A673 (cell line): ENCODE data around the gene SAMD14. TPM values are rescaled to one million over a fixed set of nuclear protein-coding genes. Genes with fewer than 3 reads are reported as not detected.

Experiments
- BruUV-seq: library from RNA; stranded (reverse); fragments of 400-500 nt; replicated peaks from 2 replicates; lab custom pipeline; 2021; lab: Mats Ljungman, UMichigan
- CTCF ChIA-PET: fragments of 300-600 bp; sonication (Branson Sonifier 250); formaldehyde crosslinking; loops from one replicate; lab custom pipeline; 2022; ENCODE audit warnings: antibody characterized with exemption; lab: Charles Lee
- POLR2A ChIA-PET: fragments of 300-600 bp; sonication (Branson Sonifier 250); formaldehyde crosslinking; loops from one replicate; lab custom pipeline; 2022; ENCODE audit warnings: antibody characterized with exemption; ENCODE audit not compliant: low non-redundant PET; lab: Charles Lee
- DNase-seq: peaks from one replicate; pipeline ENCODE4 v3.0.0-alpha.2; 2015; ENCODE audit warnings: low spot score
- H3K27ac ChIP-seq: fragments of 200-600 bp; sonication (generic); 2 replicates; pipeline ENCODE4 v1.5.1; 2016; ENCODE audit warnings: mixed run types, low read depth, mild to moderate bottlenecking, mixed read lengths, antibody characterized with exemption, low read length; ENCODE audit not compliant: poor library complexity, severe bottlenecking
- H3K27me3 ChIP-seq: fragments of 200-600 bp; sonication (generic); replicated peaks from 2 replicates; pipeline ENCODE4 v1.6.1; 2017; ENCODE audit warnings: mixed run types, low read depth, mild to moderate bottlenecking, mixed read lengths, antibody characterized with exemption, low read length; ENCODE audit not compliant: insufficient read depth, poor library complexity
- H3K36me3 ChIP-seq: fragments of 200-600 bp; sonication (generic); 2 replicates; pipeline ENCODE4 v1.6.1; 2016; ENCODE audit warnings: mixed run types, mild to moderate bottlenecking, mixed read lengths, antibody characterized with exemption, low read length; ENCODE audit not compliant: insufficient read depth, poor library complexity, severe bottlenecking
- H3K4me1 ChIP-seq: fragments of 200-600 bp; sonication (generic); 2 replicates; pipeline ENCODE4 v1.6.1; 2017; ENCODE audit warnings: mixed run types, mild to moderate bottlenecking, mixed read lengths, antibody characterized with exemption, low read length; ENCODE audit not compliant: insufficient read depth, poor library complexity, severe bottlenecking
- H3K4me3 ChIP-seq: fragments of 200-600 bp; sonication (generic); 2 replicates; pipeline ENCODE4 v1.5.1; 2016; ENCODE audit warnings: low read depth, mixed run types, mild to moderate bottlenecking, mixed read lengths, low read length; ENCODE audit not compliant: poor library complexity, severe bottlenecking
- H3K9me3 ChIP-seq: fragments of 200-600 bp; sonication (generic); 2 replicates; pipeline ENCODE4 v1.6.1; 2016; ENCODE audit warnings: mixed run types, low read depth, mild to moderate bottlenecking, mixed read lengths, antibody characterized with exemption, low read length; ENCODE audit not compliant: poor library complexity, severe bottlenecking
- CTCF ChIP-seq: fragments of 300-800, 200-600 bp; sonication (generic); conservative IDR thresholded peaks from 2 replicates; pipeline ENCODE4 v1.5.1; 2017; ENCODE audit warnings: low read depth, mild to moderate bottlenecking, antibody characterized with exemption, low read length, moderate library complexity, mixed read lengths
- EZH2 ChIP-seq: fragments of 200-600 bp; sonication (generic); IDR thresholded peaks from 2 replicates; pipeline ENCODE4 v1.6.1; 2017; ENCODE audit warnings: borderline replicate concordance, low read depth, mild to moderate bottlenecking, mixed read lengths, antibody characterized with exemption, low read length; ENCODE audit not compliant: poor library complexity, severe bottlenecking
- intact Hi-C: fragments of 100-400 bp; cut with micrococcal nuclease; formaldehyde crosslinking; loops from one replicate; pipeline ENCODE4 v1.10.0; 2022; ENCODE audit not compliant: unreplicated experiment
- total RNA-seq: library from RNA; stranded (reverse); gene quantifications from 2 replicates; pipeline ENCODE4 v1.2.3, GENCODE V29; 2021

SAMD14 gene
- total RNA-seq, 1 experiment from 2014 or later = 45.0 TPM

- Histone ChIP-seq H3K9me3 (no peaks in the 10 kb centered on the region), H3K27ac (peak overlapping the region; percentile 86), H3K4me3 (peak overlapping the region; percentile 82), H3K4me1 (peaks cover 32% of the 10 kb centered on the region), H3K27me3 (no peaks in the 10 kb centered on the region), H3K36me3 (peaks cover 9% of the 10 kb centered on the region)
- no TSS peak for BruUV-seq
- POLR2A ChIA-PET = no interaction called here
- CTCF ChIA-PET = interaction anchor here (0.9 kb wide), 2 partner anchors 26 to 51 kb away, joined by 3 read pairs; no protein-coding TSS in a partner anchor
- intact Hi-C loops = no loop called here
- peak; percentile 74 for DNase-seq
- TF ChIP-seq EZH2 (no peak), CTCF (0 out of 2 replicates have a peak, but pooled peaks have one; percentile 14)
Observed at GRCh38 chr17:50149417-50150353, 19.7 kb upstream of the SAMD14 start.

GRCh38 chr17:50149091-50149416, 19.1 kb upstream of the SAMD14 start:
- intact Hi-C loops = no loop called here
- H3K9me3 ChIP-seq = no peaks in the 10 kb centered on the region
- H3K4me1 ChIP-seq = peaks cover 32% of the 10 kb centered on the region
- CTCF ChIA-PET = no interaction called here
- no peak for TF ChIP-seq EZH2
- TF ChIP-seq CTCF = no peak
- peak overlapping the region; percentile 82 for H3K4me3 ChIP-seq
- H3K36me3 ChIP-seq = peaks cover 15% of the 10 kb centered on the region
- BruUV-seq = no TSS peak
- peak overlapping the region; percentile 86 for H3K27ac ChIP-seq
- POLR2A ChIA-PET = no interaction called here
- H3K27me3 ChIP-seq = no peaks in the 10 kb centered on the region
- DNase-seq = peak; percentile 29

- Histone ChIP-seq H3K27me3 (no peaks in the 10 kb centered on the region), H3K27ac (peak overlapping the region; percentile 57), H3K4me1 (peaks cover 32% of the 10 kb centered on the region), H3K36me3 (peaks cover 21% of the 10 kb centered on the region), H3K9me3 (no peaks in the 10 kb centered on the region), H3K4me3 (peak overlapping the region; percentile 82)
- intact Hi-C loops = no loop called here
- CTCF ChIA-PET = interaction anchor here (0.5 kb wide), 1 partner anchor 781 kb away, joined by 9 read pairs; no protein-coding TSS in a partner anchor
- DNase-seq = peak; percentile 55
- BruUV-seq = no TSS peak
- POLR2A ChIA-PET = interaction anchor here (0.8 kb wide), 1 partner anchor 208 kb away, joined by 3 read pairs; no protein-coding TSS in a partner anchor
- TF ChIP-seq CTCF = no peak
- TF ChIP-seq EZH2 = no peak
Observed at GRCh38 chr17:50148226-50149090, 18.5 kb upstream of the SAMD14 start.
